ENCODE results near the gene ZNF136. TPM values are rescaled to one million over a fixed set of nuclear protein-coding genes. Genes with fewer than 3 reads are reported as not detected.

ZNF136 gene
- total and polyA plus RNA-seq, 10 of the 15 experiments (the other 5 are each of a cell fraction or from before 2014, with no cell fraction given), result 2.8 to 7.8 (median 6.7) TPM

DNA sequence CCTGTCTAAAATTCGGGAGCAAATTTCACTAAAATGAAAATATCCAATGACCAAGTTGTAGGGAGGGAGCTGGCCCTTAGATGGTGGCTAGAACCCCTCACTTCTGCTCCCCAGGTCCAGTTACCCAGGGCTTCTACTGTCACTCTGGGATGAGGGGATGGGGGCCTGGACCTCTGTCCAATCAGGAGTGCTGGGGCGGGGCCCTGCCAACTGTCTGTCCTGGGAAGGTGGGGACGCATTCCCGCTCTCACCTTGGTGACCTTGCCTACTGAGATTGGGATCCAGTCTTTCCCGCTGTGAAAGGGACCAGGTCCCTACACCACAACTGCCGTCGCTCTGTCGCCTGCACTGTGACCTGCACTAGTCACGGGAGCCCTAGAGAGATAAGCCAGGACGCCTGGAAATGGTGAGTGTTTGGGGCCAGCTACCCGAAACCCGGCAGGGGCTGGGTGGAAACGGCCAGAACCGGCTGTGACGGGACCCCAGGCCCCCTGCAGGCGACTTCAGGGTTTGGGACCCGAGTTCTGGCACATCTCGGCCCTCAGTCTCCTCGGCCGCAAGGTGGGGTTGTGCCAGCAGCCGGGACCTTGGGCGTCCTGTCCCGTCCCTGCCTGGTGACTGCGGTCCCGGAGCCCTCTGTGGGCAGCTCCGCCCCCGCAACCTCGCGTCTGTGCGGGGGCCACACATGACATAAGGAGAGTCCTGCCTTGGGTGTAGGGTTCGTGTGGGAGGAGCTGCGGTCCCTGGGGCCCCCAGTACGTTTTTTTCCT lies 45.5 kb upstream of the ZNF136 start:
- peaks cover 5% of the 10 kb centered on the region; the same call in 2 of the 3 replicates for H3K9me3 ChIP-seq (replicated peaks; ENCODE audit: control insufficient read depth, insufficient read depth, low read length)
- WGBS (ENCODE audit: insufficient coverage, insufficient replicate concordance, low lambda C conversion rate, missing lambda C conversion rate), result 87% methylated on average over 31 of the region's 33 CpGs
- FAIRE-seq (no peak), DNase-seq (ENCODE audit: low read depth, low spot score) (no peak), ATAC-seq (no peak)
- ChIA-PET POLR2A (interaction anchor here (0.6 kb wide), 1 partner anchor 24 kb away, joined by 5 read pairs; no protein-coding TSS in a partner anchor), SMC1A (ENCODE audit: uncharacterized antibody, unreplicated experiment) (no interaction called here), CTCF (no interaction called here), RAD21 (ENCODE audit: unreplicated experiment) (interaction anchor here (1.0 kb wide), 1 partner anchor 194 kb away, joined by 3 read pairs; no protein-coding TSS in a partner anchor)
- H3K36me3 ChIP-seq (ENCODE audit: control insufficient read depth in 2 of 2, insufficient read depth in 2 of 2, low read length in 1 of 2), result no peaks in the 10 kb centered on the region
- no peaks in the 10 kb centered on the region for H3K79me2 ChIP-seq (ENCODE audit: control insufficient read depth, insufficient read depth, low read length)
- no peaks in the 10 kb centered on the region for H4K20me1 ChIP-seq (ENCODE audit: control insufficient read depth, insufficient read depth)
- intact Hi-C loops (cut with micrococcal nuclease; ENCODE audit: unreplicated experiment), result no loop called here
- no peak overlapping the region for H2AFZ ChIP-seq (ENCODE audit: control insufficient read depth, low read depth, low read length)
- no peaks in the 10 kb centered on the region for H3K4me1 ChIP-seq (ENCODE audit: control insufficient read depth, insufficient read depth, low read length)
- H3K9ac ChIP-seq (ENCODE audit: control insufficient read depth, insufficient read depth, low read length), result no peak overlapping the region
- no peak overlapping the region for H3K27ac ChIP-seq (ENCODE audit: control insufficient read depth, insufficient read depth)
- no peaks in the 10 kb centered on the region for H3K27me3 ChIP-seq (replicated peaks in 1 of 2; ENCODE audit: control insufficient read depth in 2 of 2, insufficient read depth in 2 of 2, low read length in 1 of 2)
- 0 out of 6 replicates have a peak, but pooled peaks of 1 of the 3 experiments have one; percentile 1 for TF ChIP-seq CTCF (IDR thresholded peaks at IDR 0.05 in 2 of 3, conservative IDR thresholded peaks at IDR 0.05 in 1 of 3; ENCODE audit: control insufficient read depth in 2 of 3, extremely low read depth in 1 of 3, insufficient read depth in 1 of 3, low read depth in 3 of 3, low read length in 3 of 3)
- TF ChIP-seq, protein P1, sequence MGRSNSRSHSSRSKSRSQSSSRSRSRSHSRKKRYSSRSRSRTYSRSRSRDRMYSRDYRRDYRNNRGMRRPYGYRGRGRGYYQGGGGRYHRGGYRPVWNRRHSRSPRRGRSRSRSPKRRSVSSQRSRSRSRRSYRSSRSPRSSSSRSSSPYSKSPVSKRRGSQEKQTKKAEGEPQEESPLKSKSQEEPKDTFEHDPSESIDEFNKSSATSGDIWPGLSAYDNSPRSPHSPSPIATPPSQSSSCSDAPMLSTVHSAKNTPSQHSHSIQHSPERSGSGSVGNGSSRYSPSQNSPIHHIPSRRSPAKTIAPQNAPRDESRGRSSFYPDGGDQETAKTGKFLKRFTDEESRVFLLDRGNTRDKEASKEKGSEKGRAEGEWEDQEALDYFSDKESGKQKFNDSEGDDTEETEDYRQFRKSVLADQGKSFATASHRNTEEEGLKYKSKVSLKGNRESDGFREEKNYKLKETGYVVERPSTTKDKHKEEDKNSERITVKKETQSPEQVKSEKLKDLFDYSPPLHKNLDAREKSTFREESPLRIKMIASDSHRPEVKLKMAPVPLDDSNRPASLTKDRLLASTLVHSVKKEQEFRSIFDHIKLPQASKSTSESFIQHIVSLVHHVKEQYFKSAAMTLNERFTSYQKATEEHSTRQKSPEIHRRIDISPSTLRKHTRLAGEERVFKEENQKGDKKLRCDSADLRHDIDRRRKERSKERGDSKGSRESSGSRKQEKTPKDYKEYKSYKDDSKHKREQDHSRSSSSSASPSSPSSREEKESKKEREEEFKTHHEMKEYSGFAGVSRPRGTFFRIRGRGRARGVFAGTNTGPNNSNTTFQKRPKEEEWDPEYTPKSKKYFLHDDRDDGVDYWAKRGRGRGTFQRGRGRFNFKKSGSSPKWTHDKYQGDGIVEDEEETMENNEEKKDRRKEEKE (IDR thresholded peaks at IDR 0.05), result no peak
- no TSS peak for BruUV-seq (replicated peaks)
- H3K4me2 ChIP-seq (ENCODE audit: control insufficient read depth, insufficient read depth), result no peak overlapping the region
- in situ Hi-C loops (cut with MboI), result no loop called here
- no peak overlapping the region for H3K4me3 ChIP-seq
